ENCODE measurements around the gene COX14.

GRCh38 chr12:50083301-50083700, 28.7 kb upstream of the COX14 start:
- TF ChIP-seq CTCF (IDR thresholded peaks at IDR 0.05 in 8 of 11, conservative IDR thresholded peaks at IDR 0.05 in 3 of 11): no peak
- TF ChIP-seq POLR2AphosphoS5 (IDR thresholded peaks at IDR 0.05): no peak
- no peak for TF ChIP-seq POLR2A (IDR thresholded peaks at IDR 0.05)
